Fibroblast of pulmonary artery (primary cell): ENCODE results near the gene ASGR1.

ENCODE experiments used
- DNase-seq: peaks from one replicate; pipeline ENCODE4 v3.0.0-alpha.2; 2010; ENCODE audit warnings: low read depth
- H3K4me3 ChIP-seq: replicated peaks from 2 replicates; pipeline ENCODE4 v1.5.1; 2011; ENCODE audit warnings: low read depth, mild to moderate bottlenecking, control low read depth, low read length, moderate library complexity
- CTCF ChIP-seq: IDR thresholded peaks from 2 replicates; pipeline ENCODE4 v1.5.1; 2011; ENCODE audit warnings: mild to moderate bottlenecking, control low read depth, low read length, inconsistent platforms; ENCODE audit errors: missing control alignments

Gene ASGR1

GRCh38 chr17:7124923-7125322 is 54.2 kb downstream of the ASGR1 start:
- H3K4me3 ChIP-seq: no peak overlapping the region
- no peak for DNase-seq

GRCh38 chr17:7123844-7124243 is 55.3 kb downstream of the ASGR1 start:
- no peak overlapping the region for H3K4me3 ChIP-seq
- no peak for DNase-seq
- no peak for TF ChIP-seq CTCF

More at GRCh38 chr17:7124923-7125322, 54.2 kb downstream of the ASGR1 start:
- TF ChIP-seq CTCF: no peak
